Epidermal melanocyte (primary cell): ENCODE measurements around the gene GORASP2.

Experiments used
- DNase-seq: peaks from one replicate; pipeline ENCODE4 v3.0.0; 2011; ENCODE audit warnings: low spot score; ENCODE audit not compliant: insufficient read length

GORASP2 gene

DNA sequence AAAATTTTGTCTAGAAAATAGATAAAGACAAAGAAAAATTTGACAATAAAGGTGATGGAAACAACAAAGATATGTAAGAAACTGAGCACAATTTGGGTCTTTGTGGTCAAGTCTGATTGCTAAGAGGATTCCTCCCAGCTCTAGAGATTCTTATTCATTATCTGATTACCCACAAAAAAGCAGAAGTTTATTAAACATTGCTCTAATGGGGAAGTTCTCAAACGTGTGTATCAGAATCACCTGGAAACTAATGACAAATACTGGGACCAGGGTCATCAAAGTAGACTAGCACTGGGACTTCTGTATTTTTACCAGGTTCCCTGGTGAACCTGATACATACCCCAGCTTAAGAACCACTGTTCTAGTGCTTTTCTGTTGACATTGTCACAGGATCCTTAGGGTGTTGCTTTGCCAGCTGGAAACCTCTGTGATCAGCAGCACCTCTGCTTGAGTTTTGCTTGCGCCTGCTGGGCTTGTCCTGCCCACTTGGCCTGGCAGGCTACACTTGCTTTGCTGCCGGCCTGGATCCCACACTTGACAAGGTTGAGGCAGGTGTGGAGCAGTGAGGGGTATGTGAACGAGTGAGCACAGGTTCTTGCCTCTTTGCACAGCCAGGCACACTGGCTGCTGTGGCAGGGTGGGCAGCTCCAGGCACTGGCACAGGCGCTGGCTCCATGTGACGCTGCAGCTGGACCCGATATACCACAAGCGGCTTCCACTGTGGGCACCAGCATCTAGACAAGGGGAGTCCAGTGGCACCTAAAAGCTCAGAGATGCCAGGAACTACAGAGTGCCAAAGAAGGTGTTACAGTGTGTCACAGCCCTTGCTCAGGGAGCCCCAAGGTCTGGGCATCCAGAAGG lies 6.2 kb upstream of the GORASP2 start:
- no peak for DNase-seq

DNA sequence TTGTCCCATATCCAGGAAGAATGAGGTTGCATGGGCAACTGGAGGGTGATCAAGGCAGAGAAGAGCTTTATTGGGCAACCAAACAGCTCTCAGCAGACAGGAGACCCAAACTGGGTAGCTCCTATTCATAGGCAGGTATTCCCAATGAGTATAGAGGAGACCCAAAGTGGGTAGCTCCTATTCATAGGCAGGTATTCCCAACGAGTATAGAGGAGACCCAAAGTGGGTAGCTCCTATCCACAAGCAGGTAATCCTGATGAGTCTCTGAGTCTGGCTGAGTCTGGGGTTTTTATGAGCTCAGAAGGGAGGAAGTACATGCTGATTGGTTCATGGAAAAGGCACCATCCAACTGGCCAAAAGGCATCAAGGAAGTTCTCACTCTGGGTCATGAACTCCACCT lies 5.3 kb upstream of the GORASP2 start:
- DNase-seq = no peak

DNA sequence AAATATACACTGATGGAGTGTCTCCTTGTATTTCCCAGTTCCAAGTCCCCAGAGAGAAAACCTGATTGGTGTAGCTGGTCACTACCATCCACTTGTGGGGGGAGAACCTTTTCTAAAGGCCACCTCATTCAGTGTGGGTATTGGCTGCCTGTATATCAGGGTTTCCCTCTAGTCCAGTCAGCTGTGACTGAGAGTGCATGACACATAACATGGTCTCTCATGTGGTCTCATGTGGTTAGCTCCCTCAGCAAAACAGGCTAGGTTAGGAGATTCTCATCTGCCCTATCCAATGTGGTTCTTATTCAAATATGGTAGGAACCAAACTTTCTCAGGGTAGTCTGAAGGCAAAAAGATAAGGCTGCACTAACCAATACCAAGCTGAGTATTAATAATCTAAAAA lies 4.1 kb upstream of the GORASP2 start:
- no peak for DNase-seq

DNA sequence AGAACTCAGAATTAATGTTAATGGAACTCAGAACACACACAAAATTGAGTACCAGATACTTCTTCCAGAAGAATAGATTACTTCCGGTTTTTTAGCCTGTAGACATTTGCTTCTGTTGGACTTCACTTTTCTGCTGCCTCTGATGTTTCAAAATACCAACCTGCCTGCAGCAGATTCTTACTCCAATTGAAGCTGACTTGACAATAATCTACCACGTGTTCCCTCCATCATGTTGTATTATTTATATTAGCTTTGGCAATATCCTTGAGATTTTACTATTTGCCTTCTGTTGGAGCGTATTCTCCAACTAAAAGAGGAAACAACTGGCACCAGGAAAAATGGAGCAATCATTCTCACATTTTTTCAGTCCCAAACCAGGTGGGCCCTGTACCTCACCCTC lies 3.1 kb upstream of the GORASP2 start:
- DNase-seq = no peak

DNA sequence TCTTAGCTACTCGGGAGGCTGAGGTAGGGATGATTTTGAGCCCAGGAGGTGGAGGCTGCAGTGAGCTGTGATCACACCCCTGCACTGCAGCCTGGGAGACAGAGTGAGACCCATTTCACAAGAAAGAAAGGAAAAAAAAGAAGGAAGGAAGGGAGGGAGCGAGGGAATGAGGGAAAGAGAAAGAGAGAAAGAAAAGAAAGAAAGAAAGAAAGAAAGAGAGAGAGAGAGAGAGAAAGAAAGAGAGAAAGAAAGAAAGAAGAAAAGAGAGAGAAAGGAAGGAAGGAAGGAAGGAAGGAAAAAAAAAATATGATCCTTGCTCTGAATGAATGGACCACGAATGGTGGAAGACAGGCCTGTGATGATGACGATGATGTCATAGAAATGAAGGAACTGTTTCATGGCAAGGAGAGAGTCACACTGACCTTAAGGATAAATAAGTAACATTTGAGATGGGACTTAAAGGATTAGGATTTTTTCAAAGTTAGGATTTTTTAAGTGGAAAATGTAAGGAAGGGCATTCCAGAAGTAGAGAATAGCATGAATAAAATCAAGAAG lies 2.2 kb upstream of the GORASP2 start:
- no peak for DNase-seq

DNA sequence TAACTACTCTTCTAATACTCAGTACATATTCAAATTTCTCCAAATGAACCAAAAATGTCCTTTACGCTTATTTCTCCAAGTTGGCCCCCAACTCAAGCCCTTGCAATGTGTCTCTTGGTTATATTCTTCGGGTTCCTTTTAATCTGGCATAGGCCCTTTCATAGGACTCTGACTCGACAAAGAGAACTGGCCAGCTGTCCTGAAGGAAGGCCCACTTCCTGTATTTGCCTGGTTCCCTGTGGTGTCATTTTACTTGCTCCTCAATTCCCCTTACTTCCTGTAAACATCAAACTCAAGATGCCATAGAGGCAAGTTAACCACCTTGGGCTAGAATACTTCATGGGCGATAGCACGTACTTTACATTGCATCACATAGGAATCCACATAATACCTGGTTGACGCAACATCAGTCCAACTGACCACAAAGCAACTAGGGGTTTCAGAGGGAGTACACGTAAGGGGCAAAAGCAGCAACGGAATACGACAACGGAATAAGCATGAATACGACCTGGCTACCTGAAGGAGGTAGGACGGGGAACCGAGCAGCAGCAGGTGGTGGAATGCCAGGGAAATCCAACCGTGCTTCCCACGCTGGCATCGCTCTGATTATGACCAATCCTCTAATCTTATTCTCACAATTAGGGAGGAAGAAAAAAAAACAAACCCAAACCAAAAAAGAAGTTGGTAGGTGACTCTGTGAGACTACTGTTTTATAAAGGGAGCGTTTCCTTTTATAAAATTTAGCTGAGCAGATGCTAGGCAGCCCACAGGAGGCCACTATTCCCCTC lies 823 bp upstream of the GORASP2 start:
- peak; percentile 32 for DNase-seq

DNA sequence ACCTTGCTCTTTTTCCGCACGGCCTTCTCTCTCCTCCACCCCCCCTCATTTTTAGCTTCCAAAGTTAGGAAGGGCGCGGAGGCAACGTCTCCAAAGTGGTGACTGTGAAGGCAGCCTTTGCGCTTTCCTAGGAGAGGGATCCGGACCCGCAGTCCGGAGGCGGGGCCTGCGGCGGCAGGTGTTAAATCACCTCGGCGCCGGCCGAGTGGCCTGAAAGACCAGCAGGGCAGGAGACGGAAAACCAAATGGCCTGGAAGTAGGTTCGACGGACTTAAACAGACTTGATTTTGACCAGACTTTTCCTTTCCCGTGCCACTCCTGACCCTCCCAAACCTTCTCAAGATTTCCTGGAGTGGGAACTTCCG lies 615 bp downstream of the GORASP2 start:
- no peak for DNase-seq

DNA sequence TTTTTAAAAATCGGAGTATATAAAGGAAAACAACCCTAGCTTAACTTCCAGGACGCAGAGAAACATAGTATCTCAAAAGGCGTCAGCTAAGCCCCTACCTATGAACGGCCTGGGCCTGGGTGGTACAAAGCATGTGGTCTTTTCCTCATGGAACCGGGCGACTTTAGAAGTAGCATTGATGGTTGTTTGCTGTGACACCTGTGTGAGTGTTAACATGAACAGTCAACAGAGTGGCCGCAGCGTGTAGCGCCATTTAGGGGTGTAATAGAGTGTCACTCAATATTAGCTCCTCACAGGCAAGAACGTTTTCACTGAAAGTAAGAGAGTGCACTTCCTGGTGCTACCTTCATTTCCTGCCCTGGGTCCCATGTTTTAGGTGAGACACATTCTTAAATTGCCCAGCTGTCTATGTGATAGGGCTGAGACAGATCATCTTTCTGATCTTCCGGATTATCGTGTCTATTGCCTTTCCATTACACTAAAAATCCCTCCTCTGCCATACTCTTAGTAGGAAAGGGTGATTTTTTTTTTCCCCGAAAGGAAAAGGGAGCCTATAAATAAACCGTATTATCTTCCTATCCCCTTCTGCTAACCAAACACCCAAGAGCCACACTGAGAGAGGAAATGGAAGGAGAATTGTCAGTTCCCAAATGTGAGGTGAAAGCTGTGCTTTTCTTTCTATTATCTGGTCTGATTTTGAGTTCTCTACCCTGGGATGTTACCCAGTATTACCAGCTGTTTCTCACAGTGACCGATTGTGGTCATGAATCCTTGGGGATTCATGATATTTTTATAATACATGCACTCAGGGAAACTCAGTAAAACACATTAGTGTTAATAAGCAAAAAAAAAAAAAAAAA lies 1.3 kb downstream of the GORASP2 start:
- DNase-seq = no peak

DNA sequence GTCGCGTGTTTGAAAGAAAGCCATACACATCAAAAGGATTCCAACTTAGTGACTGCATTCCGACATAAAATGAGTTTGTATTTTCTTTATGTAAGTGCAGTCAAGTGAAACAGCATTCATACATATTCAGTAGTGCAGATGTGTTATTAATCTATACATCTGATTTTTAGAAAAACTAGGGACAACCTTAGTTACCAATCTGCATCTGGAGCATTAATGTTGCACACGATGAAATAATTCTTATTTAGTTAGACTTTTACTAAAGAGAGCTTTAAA lies 1.9 kb downstream of the GORASP2 start:
- no peak for DNase-seq

DNA sequence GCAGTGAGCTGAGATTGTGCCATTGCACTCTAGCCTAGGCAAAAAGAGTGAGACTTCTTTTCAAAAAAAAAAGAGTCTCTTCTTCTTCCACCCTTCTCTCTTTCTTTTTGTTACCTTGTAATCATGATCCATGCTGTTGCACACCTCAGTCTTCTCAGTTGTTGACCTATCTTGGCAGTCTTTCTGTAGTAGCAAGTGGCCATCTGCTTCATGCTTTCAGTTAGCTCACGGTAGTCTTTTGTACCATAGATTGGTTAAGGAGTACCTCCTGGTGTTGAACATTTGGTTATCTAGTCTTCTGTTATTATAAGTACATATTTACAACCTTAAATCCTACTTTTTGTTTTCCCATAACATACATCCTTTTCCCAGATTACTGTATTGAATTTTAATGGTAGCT lies 3.1 kb downstream of the GORASP2 start:
- DNase-seq = no peak

DNA sequence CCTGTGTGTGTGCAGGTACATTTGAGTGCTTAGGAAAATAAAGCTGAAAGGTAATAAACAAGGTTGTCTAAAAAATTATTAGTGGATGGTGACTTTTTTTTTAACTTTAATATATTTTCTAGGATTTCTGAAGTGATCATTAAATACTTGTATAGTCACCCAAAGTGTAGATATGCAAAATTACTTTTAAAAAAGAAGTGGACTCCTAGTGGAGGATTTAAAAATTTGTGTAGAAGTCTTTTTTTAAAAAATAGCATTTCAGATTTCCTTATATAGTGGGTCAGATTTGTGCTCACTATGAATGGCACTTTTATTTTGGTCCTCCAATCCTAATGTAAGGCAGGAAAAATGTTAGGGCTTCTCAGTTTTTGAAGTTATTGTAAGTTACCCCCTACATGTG lies 3.9 kb downstream of the GORASP2 start:
- no peak for DNase-seq

DNA sequence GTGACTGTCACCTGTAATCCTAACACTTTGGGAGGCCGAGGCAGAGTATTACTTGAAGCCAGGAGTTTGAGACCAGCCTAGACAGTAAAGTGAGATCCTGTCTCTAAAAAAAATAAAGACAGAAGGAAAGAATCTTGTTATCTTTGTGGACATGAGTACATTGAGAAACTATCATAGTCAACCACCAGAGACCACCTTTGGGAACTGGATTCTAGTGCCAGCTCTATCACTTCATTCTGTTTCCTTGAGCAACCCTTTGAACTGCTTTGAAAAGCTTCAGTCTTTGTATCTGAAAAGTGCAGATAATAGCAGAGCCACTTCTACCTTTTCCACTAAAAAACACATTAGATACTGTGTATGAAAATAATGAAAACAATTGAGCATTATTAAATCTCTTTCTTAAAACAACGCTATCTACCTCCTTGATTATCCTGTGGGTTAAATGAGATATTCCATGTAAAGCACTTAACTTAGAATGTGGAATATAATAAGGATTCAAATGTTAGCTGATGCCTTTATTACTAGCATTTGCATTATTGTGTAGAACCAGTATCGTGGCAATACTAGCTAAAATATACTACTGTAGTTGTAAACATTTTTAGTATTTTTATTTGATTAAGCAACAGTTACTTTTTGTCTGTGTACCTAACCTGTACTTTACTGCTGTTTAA lies 8.8 kb downstream of the GORASP2 start:
- no peak for DNase-seq

DNA sequence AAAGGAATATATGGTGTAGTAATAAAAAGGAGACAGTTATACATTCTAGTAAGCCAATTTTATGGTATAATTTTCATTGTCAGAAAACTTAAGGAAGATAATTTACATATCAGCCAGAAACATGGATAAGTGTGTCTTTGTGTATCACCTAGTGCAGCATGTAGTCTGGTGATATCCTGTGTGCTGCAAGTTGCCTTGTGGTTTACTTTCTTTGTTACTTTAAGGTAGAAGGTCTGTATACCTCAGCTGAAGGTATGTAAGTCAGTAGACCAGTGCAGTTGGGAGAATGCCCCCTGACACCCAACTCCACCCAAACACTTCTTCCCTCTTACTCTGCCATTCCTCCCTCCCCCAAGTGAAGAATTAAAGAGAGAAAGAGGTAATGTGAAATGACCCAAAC lies 11.0 kb downstream of the GORASP2 start:
- DNase-seq = no peak

DNA sequence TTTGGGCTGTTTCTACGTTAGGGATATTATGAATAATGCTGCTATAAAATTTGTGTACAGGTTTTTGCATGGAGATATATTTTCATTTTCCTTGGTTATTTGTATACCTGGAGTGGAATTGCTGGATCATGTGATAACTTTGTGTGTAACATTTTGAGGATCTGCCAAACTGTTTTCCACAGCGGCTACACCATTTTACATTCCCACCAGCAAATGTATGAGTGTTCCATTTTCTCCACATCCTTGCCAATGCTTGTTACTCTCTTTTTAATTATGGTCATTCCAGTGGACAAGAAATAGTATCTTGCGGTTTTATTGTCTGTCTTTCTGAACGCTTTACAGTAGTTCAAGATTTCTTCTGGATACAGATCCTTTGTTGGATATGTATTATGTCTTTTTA lies 13.6 kb downstream of the GORASP2 start:
- DNase-seq = no peak

DNA sequence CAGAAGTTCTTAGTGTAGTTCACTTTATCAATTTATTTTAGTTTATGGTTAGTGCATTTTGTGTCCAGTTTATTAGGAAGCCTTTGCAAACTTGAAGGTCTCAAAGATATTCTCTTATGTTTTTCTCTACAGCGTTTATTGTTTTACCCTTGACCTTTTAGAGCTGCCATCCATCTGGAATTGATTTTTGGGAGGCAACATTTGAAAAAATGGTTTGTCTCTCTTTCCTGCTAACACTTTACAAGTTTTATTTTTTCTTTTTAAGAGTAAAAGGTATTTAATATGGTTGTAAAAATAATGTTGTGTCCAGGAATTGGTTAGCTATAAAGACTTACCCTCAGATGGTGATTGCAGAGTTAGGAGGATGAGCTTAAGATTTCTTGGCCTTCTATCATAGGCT lies 14.0 kb downstream of the GORASP2 start:
- no peak for DNase-seq

DNA sequence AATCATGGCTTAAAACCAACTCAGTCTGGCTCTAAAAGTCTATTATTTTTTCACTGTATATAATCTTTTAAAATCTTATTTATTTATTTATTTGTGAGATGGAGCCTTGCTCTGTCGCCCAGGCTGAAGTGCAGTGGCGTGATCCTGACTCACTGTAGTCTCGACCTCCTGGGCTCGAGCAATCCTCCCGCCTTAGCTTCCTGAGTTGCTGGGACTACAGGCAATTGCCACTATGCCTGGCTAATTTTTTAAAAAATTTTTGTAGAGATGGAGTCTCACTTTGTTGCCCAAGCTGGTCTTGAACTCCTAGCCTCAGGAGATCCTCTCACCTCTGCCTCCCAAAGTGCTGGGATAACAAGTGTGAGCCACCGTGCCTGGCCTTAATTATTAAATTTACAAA lies 14.5 kb downstream of the GORASP2 start:
- DNase-seq = no peak

DNA sequence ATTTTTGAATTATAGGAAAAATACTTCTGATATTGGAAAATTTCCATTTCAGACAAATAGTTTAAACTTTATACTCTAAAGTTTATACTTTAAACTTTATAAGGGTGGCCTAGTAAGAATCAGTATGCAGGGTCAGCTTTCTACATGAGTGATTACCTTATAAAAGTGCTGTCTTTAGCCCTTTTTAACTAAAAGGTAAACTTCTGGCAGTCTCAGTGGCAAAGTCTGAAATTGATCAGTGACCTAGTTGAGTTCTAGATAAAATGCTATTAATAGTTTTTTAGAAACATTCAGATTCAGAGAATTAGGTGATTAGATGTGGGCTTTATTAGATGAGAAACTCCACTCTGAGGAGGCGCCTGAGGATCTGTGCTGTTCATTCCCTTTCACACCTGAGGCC lies 15.5 kb downstream of the GORASP2 start:
- DNase-seq = no peak

DNA sequence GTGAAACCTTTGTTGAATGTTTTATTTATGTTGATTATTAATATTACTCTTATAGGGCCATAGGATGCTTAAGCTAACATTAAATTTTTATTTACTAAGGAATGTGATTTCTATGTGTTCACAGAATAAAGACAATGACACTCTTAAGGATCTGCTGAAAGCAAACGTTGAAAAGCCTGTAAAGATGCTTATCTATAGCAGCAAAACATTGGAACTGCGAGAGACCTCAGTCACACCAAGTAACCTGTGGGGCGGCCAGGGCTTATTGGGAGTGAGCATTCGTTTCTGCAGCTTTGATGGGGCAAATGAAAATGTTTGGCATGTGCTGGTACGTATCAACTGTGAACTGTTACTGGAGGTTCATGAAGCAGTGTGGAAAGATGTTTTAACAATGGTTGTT lies 20.4 kb downstream of the GORASP2 start:
- no peak for DNase-seq

DNA sequence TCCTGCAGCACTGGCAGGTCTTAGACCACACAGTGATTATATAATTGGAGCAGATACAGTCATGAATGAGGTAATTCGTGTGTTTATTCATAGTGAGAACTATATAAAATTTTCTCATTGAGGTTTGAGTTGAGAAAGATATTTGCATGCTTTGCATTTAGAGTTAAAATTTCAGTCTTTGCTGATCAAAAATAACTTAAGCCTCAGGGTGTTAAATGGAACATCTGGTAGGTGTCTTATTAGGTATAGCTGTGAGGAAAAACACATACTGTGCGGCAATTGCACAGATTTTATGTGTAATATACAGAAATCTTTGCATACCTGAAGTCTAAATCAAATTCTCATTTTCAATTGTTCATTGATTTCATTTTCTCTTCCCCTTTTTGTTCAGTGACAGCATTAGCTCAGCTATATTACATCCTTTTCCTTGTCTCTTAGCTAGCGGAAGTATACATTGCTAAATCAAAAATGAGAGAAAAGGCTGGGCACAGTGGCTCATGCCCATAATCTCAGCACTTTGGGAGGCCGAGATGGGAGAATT lies 21.2 kb downstream of the GORASP2 start:
- no peak for DNase-seq

DNA sequence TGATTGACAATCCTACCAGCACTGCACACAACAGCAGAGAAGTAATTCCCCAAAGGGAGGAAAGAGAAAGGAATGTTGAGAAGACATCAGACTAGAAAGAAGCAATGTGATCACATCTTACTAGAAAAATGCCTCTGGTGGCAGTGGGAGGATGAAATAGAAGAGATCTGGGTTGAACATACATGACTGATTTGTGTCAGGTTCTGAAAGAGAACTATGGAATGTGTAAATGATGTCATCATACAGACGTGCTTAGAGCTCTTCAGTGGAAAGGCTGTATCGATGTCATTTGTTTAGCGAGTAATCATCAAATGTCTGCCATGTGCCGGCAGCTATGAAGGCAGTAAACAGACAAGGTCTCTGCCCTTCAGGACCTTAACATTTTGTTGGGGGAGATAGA lies 24.9 kb downstream of the GORASP2 start:
- DNase-seq = no peak

DNA sequence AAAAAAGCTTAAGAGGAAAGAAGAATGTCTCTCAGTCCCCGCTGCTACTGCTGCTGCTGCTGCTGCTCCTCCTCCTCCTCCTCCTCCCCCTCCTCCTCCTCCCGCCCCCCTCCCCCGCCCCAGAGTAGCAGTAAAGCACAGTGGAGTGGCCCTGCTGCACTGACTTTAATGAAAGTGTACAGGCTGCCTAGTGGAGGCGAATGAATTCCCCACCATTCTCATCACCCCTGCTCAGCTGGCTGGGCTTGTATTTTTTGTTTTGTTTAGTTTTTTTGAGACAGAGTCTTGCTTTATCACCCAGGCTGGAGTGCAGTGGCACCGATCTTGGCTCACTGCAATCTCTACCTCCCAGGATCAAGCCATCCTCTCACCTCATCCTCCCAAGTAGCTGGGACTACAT lies 34.3 kb downstream of the GORASP2 start:
- DNase-seq = no peak
